ENCODE results near the gene TENT5C.

Gene TENT5C

GRCh38 chr1:117613969-117614729 lies 8.3 kb downstream of the TENT5C start:
- DNase-seq (ENCODE audit: low read depth): no peak

GRCh38 chr1:117615474-117615873 lies 9.6 kb downstream of the TENT5C start:
- no peak for DNase-seq (ENCODE audit: low read depth)

- no peak for DNase-seq (ENCODE audit: low read depth)
These were observed 10.5 kb downstream of the TENT5C start for GRCh38 chr1:117616356-117616755.

DNA sequence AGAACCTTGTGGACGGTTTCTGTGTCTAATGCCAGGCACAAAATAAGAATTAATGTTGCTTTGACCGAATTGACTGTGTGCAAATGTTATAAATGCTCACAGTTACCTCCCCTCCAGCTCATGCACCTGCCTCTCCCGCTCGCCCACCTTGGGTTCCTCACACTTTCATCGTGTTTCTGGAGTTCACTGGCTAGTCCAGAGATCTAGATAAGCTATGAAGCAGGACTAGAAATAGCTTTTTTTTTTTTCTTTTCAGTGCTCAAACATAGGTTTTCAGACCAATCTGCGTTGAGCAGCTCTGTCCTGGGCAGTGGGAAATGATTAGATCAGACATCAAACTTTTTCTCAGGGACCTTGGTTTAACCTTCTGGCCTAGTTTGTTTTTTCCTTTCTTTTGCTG lies 11.1 kb downstream of the TENT5C start:
- no peak for DNase-seq (ENCODE audit: low read depth)

DNA sequence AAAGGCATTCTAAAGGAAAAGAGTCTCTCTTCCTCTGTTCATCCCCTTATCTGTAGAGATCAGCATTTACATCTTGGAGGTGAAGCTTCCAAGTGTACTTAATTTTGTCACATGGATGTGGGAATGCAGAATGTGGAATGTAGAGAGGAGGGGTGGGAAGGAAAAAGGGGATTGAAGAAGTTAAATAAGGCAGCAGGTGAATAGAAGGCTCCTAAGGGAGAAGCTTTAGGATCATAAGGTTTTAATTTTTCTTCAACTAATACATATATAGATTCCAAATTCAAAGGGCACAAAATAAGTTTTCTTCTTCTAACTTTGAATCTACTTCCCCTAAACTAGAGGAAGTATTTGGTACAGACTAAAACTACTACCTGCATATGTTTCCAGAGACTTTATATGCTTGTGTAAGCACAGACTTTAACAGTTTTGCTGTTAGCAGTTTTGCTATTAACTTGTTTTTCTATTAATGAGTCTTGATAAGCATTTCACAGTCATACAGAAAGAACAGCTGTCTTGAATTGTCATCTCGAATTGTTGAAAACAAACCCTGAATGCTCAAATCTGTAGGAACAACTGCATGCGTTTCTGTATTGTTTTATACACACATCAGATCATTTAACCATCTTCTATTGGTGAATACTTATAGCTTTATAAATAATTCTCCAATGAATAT lies 12.7 kb downstream of the TENT5C start:
- no peak for DNase-seq (ENCODE audit: low read depth)

DNA sequence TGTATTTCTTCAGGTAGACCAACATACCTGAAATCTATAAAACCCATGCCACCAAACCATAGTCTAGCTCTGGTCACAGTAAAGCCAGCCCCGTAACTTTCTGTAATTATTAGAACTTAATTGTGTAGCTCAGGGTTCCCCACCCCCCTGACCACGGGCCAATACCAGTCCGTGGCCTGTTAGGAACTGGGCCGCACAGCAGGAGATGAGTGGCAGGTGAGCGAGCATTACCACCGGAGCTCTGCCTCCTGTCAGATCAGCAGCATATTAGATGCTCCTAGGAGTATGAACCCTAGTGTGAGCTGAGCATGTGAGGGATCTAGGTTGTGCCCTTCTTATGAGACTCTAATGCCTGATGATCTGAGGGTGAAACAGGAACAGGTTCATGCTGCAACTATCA lies 14.6 kb downstream of the TENT5C start:
- DNase-seq (ENCODE audit: low read depth): no peak

- DNase-seq (ENCODE audit: low read depth): no peak
These were observed 15.5 kb downstream of the TENT5C start for GRCh38 chr1:117621316-117621715.

- no peak for DNase-seq (ENCODE audit: low read depth)
These were observed 16.9 kb downstream of the TENT5C start for GRCh38 chr1:117622726-117623125.

- DNase-seq (ENCODE audit: low read depth): no peak
These were observed 17.3 kb downstream of the TENT5C start for GRCh38 chr1:117623141-117623540.

DNA sequence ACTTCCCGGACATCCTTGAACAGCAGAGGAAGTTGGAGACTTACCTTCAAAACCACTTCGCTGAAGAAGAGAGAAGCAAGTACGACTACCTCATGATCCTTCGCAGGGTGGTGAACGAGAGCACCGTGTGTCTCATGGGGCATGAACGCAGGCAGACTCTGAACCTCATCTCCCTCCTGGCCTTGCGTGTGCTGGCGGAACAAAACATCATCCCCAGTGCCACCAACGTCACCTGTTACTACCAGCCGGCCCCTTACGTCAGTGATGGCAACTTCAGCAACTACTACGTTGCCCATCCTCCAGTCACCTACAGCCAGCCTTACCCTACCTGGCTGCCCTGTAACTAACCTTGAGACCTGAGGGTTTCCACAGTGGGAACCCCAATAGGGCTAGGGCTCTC lies 17.9 kb downstream of the TENT5C start:
- DNase-seq (ENCODE audit: low read depth): no peak

DNA sequence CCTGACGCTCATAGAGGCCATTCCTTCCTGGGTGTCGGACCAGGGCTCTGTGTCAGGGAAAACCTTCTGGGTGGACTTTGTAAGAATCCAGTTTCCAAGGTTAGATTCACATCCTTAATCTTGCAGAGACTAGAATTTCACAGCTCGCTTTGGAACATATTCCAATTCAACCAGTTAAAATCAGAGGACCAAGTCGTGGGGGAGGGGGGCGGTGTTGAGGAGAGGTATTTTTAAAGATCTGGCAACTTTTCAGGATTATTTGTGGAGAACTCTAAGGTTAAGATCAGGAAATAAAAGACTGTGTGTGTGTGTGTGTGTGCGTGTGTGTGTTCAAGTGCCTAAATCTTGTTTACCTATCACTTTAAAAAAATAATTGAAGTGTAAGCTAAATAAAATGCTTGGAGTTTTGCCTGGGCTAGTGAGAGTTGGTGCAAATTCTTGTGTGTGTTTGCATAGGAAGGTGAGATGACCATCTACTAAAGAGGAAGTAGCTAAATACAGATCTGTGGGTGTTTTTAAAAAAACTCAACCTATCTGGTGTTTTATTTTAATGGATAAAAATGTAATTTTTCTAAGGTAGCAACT lies 21.8 kb downstream of the TENT5C start:
- no peak for DNase-seq (ENCODE audit: low read depth)

DNA sequence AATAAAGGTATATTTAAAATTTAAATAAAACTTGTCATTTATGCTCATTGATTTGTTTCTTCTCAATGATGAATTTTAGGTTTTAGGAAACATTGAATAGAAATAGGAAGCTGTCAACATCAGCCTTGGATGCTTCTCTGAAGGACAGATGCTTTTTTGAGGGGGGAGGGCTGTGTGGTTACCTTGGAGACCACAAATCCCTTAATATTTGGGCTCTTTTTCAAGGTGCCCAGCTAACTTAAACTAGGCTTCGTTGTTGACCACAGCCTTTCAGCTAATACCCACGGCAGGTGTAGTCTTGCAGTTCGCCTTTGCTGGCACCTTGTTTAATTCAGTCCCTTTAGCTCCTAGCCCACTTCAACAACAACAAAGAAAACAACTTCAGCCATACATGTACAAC lies 22.5 kb downstream of the TENT5C start:
- DNase-seq (ENCODE audit: low read depth): no peak

- no peak for DNase-seq (ENCODE audit: low read depth)
These were observed 24.0 kb downstream of the TENT5C start for GRCh38 chr1:117629625-117630422.

DNA sequence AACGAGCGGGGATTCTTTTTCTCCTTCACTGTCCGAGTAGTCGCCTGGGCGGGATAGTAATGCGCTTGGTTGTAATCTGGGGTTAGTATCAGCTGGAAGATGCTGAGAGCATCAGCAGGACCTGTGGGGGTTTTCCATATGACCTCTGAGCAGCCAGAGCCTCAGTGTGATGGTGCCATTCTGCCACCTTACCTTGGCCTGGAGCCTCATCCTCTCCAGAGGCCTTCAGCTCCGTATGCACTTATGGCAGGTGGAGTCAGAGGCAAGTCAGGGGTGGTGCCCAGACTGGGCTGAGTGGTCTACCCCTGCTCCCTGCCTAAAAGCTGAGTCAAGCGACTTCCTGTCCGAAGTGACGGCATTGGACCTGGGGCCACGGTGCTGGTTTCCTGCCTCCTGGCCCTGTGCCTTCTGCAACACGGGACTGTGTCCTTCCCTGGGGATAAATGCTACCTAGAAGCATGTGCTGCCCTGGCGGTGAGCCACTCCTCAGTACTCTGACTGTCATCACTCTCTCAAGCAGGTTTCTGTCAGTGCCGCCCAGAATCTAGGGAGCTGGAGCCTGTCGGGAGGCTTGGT lies 24.7 kb downstream of the TENT5C start:
- DNase-seq (ENCODE audit: low read depth): no peak

DNA sequence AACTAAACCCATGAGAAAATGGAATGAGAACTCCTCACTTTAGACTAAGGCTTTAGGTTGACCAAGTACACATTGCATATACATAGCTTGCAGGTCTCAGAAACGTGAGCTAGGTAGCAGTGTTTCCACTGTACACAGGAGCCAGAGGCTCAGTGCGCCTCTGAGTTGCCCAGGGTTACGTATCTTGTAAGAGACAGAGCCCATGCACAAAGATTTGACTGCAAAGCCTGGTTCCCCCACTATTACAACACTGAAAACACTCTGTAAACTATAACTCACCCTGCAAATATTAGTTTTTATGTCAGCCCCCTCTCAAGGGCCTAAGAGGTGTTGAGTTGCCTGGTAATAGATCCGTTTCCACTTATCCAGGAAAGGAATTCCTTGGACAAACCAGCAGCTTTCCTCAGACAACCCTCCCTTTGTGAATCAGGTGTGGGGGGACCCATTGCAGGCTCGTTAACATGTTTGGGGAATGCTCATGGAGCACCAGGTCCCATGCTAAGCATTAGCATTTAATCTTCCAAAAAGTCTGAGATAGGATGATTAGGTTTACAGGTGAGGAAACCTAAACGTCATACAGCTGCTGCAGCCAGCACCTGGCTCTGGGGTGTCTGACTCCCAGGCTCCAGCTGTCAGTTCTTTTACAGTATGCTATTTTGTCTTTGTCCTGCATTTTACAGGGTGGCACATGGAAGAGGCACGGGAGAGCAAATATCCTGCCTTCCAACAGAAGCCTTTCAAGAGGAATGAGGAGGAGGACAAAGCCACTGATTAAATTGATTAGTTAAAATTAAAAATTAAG lies 25.7 kb downstream of the TENT5C start:
- DNase-seq (ENCODE audit: low read depth): no peak

DNA sequence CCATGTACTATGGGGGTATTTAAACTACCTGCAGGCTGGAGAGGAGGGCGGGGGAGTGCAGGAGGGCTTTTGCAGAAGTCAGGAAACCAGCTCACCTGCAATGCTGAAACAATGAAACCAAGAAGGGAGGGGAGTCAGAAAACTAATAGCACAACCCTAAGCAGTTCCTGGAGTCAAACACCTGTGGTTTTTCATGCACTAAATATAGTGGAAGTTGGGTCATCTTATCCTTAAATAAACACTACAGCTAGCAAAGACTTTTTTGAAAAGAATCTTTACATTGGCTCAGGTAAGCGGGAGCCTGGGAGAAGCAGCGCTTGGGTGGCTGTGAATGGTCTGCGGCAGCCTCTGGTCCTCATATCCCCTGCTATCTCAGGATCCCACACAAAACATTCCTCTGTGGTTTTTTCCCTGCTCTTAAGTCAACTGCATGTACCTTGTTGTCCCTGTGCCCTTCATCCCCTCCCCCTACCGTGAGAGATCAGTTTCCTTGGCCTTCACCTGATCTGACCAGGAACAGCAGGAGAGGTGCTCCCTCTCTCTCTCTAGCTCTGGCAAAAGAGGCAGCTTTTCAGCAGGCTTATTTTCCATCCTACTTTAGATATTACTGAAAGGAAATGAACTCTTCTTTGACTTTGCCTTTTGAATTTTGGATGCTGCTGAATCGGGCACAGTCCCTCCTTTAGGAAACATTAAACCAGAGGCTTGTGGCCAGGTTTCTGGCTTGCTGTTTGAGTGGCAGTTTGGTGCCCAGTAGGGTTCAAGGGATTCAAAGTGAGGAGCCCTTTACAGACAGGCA lies 26.6 kb downstream of the TENT5C start:
- DNase-seq (ENCODE audit: low read depth): no peak

DNA sequence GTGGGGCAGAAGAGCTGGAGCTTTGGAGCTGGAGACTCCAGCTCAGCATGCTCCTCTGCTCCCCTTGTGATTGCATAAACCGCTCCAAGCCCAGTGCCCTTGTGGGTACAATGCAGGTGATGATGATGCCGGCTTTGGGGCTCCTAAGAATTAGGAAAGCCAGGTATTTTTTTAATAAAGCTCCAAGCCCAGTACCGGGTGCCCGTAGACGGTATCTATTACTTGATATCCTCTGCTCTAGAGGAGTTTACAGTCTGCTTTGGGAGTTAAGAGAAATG lies 27.2 kb downstream of the TENT5C start:
- no peak for DNase-seq (ENCODE audit: low read depth)

DNA sequence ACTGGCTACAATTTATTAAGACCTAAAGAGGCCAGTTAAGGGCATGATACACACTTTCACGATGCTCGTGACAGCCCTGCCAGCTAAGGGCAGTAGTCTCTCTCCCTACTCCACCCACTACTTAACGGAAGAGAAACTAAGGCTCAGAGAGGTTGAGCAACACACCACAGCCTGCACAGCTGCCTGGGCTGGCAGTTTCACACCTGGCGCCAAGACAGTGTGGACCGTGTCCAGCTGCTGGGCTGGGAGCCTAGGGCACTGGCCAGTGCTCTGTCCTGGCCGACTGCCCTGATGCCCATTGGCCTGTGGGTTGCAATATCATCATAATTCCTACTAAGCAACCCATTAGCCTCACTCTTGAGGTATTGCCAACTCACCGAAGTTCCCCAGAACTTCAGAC lies 27.6 kb downstream of the TENT5C start:
- no peak for DNase-seq (ENCODE audit: low read depth)

DNA sequence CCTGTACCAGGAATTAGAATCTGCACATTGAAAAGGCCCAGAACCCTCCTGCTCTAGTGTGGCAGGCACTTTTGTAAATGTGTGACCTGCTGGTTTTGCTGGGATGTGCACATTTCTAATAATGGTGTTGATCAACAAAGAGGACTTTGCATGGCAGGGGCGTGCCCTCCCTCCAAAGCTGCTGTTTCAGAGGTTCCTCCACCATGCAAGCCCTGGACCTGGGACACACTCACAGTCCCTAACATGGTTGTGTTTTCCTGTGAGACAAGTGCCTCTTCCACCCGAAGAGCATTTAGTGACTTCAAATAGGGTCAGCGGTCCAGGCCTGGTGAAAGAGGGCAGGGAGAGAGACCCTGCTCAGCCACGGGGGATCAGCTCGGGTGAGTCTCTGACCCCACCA lies 28.1 kb downstream of the TENT5C start:
- DNase-seq (ENCODE audit: low read depth): no peak

DNA sequence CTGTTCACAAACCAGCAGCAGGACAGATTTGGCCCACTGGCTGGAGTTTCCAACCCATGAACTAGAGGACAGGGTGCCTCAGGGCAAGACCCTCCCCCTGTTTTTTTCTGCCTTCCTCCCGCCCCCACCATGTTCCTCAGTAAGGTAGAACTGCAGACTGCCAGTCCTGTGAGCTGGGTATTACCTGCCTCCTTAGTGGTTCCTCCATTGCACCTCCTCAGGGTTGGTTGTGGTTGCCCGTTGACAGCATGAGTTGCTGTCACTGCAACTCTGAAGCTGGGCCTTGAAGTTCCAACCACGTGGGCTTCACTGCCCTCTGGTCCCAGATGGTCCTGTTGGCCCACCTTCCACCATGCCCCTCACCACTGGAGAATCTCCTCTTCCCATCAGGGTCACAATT lies 28.8 kb downstream of the TENT5C start:
- no peak for DNase-seq (ENCODE audit: low read depth)

- no peak for DNase-seq (ENCODE audit: low read depth)
These were observed 30.0 kb downstream of the TENT5C start for GRCh38 chr1:117635805-117636204.

All from HS-5 (cell line).